Body of pancreas (tissue), 4 donors: ENCODE data around the gene EXD3.
A peak's percentile ranks its signal among the peaks of the same experiment; 100 is the strongest.

ENCODE experiments used
- CTCF ChIP-seq, 7 experiments: fragments of 450-650 bp in 4 of 7; fragments of 200-600 bp in 3 of 7; sonication (generic) in 3 of 7; IDR thresholded peaks; one replicate each; pipeline ENCODE4 v1.5.1; 2016 to 2019; ENCODE audit warnings: antibody characterized with exemption in 7 of 7
- POLR2A ChIP-seq, 3 donors: fragments of 450-650 bp; IDR thresholded peaks; one replicate each; pipeline ENCODE4 v1.6.1; 2016; ENCODE audit warnings: antibody characterized with exemption in 3 of 3, mild to moderate bottlenecking in 2 of 3

- TF ChIP-seq CTCF (IDR thresholded peaks at IDR 0.05) (no peak), POLR2A (IDR thresholded peaks at IDR 0.05) (peak in 1 of 3 donors; percentile 35)
Measured at GRCh38 chr9:137454145-137454596, 31.2 kb upstream of the EXD3 start.
